Epidermal melanocyte (primary cell): ENCODE measurements around the gene TACC2.

ENCODE experiments used
- DNase-seq: peaks from one replicate; pipeline ENCODE4 v3.0.0; 2011; ENCODE audit warnings: low spot score; ENCODE audit not compliant: insufficient read length

The TACC2 gene

DNA sequence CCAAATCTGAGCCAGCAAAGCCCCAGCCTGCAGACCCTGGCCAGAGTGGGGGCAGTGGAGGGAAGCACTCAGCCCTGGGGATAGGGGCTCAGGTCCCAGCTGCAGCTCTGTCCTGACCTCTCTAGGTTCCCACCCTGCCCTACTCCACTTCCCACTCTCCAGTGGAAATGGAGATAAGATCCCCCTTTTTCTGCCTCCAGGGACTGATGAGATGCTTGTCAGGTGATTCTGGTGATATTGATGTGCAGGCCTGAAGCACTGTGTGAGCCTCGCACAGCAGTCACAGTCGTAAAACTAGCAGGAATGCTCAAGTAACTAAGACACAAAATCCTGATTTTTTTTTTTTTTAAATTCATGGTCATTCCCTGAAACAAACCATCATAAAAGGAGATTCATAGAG, 227.1 kb downstream of the TACC2 start:
- DNase-seq = no peak

- DNase-seq = no peak
These were observed 230.4 kb downstream of the TACC2 start for GRCh38 chr10:122219340-122219739.

DNA sequence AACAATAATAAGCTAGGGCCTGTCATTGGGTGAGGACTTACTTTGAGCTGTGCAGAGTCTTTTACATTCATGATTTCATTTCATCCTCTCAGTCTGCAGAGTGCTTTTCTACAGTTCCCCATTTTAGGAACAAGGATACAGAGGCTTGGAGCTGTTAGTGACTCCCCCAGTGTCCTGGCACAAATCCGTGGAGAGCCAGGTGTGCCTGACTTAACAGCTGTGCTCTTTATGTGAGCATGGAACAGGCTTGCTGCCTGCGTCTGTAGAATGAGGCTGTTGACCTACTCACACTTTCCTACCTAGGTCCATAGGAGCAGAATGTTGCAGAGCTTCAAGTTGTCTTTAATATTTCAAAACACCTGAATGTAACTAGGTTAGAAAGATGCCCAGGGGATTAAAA, 231.8 kb downstream of the TACC2 start:
- no peak for DNase-seq

GRCh38 chr10:122221958-122222357, 233.0 kb downstream of the TACC2 start:
- no peak for DNase-seq

DNA sequence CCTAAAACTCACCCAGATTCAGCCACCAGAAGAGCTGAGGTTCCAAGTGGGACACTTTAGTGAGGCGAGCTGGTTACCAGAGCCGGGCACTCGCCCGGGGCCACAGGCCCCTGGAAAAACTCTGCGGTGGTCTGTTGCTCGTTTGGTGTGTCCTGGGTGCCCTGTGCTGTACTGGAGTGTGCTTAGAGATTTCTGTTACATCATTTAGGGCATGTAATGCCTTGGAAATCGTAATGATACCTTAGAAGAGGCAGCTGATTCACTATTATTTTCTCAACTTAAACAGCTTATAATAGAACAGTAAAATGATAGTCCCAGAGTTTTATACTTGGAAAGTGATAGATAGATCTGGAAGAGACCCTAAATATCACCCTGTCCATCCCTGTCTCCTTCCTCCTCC, 233.7 kb downstream of the TACC2 start:
- DNase-seq = no peak

DNA sequence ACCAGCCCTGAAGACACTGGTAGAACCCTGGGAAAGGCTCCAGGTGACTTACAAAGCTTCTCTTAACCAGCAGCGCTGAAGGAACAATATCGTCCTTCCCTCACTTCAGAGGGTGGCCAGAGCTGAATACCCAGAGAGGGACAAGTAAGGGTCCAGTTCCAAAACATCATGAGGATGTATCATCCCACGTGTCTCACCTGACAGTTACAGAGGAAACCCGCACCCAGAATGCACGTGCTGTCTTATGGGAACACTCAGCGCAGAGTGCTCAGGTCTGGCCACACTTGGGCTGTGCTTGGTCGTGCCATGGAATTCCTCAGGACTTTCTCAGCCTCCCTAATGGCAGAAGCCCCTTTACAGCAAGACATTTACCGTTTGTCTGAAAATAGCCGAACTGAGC, 235.2 kb downstream of the TACC2 start:
- DNase-seq = no peak

- no peak for DNase-seq
These were observed 236.4 kb downstream of the TACC2 start for GRCh38 chr10:122225330-122225729.

GRCh38 chr10:122227754-122228153, 238.8 kb downstream of the TACC2 start:
- no peak for DNase-seq

DNA sequence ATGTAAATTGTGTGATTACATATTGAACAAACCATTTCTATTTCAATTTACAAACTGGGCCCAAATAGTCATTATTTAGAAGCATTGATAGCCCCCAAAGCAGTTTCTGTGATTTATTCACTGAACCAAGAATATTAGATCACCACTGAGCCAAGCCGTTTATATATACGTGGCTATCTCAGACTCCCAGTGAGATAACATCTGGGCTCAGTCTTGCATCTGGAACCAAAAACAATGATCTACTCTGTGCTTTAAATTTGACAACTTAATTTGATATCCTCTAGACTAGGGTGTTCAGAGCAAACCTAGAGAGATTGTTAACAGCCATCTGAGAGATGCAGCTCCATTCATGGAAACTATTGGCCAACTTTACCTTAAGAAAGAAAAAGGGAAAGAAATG, 240.7 kb downstream of the TACC2 start:
- DNase-seq = no peak

GRCh38 chr10:122230222-122230621, 241.3 kb downstream of the TACC2 start:
- DNase-seq = no peak

DNA sequence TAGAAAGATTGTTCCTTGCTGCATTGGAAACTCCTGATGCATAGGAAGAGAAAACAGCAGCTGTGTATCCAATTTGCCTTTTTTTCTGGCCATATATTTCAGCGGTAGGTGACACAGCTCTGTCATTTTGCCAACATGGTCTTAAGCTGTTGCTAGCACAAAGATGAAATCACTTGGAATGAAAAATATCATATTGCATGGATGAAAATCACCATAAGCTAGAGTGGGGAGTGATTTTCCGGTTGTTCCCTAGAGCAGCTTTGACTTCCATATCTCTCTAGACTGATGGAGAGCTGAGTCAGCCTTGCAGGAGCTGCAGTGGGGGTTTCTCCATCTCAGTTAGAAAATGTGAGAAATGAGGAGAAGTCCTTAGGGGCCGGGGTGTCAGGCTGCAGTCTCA, 243.8 kb downstream of the TACC2 start:
- DNase-seq = no peak

GRCh38 chr10:122233857-122234348, 244.9 kb downstream of the TACC2 start:
- DNase-seq = no peak

DNA sequence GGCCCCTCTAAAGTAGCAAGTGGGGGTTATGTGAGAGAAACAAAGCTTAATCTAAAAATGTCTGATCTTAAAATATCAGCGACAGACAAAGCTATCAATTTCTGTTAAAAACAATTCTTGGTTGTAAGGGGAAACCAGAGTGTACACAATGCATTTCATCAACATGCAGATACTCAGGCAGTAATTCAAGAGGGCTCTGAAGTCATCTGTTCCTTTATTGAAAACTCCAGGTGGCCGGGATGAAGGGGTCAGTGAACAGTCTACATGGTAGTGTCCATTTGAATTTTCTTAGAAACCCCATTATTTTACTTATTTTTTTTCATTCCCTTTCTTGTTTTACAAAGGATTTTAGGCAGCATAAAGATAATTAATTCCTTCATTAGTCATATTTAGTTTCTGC, 245.5 kb downstream of the TACC2 start:
- no peak for DNase-seq

GRCh38 chr10:122236690-122237306, 247.8 kb downstream of the TACC2 start:
- no peak for DNase-seq

GRCh38 chr10:122237331-122237990, 248.5 kb downstream of the TACC2 start:
- DNase-seq = no peak

GRCh38 chr10:122239578-122240257, 250.8 kb downstream of the TACC2 start:
- DNase-seq = no peak

DNA sequence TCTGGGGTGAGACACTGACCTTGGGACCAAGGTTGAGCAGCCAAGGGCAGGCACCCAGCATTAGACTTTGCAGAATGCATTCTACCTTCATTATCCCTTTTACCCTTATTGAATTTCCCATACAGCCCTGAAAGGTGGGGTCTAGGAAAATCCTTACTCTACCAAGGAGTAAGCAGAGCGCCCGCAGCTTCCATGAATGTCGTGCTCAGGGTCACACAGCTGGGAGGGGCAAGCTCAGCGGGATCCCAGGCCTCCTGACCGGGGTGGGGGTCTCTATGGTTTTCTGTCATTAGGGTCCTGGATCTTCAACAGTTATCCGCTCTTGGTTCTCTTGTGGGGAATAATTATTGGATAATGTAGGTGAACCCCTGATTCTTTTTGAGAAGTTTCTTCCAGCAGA, 251.4 kb downstream of the TACC2 start:
- no peak for DNase-seq

DNA sequence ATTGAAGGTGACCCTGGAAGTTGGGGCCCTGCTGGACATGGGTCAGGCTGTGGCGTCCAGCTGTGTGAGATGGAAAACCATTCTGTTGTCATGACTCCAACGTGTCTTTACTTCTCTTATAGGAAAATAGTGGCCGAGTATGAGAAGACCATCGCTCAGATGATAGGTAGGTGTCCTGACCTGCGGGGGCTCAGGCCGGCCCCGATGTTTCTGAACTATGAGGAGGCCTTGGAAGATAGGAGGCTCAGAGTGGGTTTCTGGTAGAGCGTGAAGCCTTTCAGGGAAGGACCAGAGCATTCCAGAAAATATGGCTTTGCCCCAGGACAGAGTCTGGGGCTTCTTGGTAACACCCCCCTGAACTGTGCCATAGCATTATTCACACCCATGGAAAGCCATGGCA, 252.9 kb downstream of the TACC2 start:
- DNase-seq = no peak

DNA sequence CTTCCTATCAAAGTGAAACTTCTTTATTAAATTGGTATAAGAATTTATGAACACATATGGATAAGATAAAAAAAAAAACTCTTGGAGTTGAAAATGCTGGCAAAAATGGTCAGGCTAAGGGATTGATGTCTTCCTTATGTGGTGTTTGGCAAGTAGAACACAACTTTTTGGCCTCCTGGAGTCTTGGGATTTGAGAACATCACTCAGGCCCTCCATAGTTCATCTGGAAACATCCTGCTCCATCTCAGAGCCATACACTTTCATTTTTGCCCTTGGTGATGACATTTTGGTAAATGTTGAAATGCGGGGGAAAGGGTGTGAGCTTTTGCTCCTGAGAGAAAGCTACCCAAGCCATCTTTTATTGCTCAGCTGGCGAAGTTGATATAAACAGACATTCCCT, 254.6 kb downstream of the TACC2 start:
- DNase-seq = no peak

- DNase-seq = no peak
These were observed 255.3 kb downstream of the TACC2 start for GRCh38 chr10:122244001-122244975.

DNA sequence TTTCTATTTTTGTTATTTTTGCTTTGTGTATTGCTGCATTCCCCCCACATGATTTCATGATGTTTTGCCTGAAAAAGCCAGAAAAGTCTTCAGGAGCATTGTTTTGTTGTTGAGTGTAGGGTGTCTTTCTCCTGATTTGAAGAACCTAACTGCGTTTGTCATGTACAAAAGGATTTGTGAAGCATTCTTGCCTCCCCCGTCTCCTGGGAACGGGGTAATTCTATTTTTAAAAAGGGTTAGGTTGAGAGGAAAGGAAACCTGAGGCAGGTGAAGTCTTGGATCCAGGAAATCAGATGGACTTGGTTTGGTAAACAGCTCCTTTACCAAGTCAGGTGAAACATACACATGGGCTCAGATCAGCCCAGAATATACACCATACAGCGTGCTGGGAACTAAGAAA, 256.2 kb downstream of the TACC2 start:
- DNase-seq = no peak

DNA sequence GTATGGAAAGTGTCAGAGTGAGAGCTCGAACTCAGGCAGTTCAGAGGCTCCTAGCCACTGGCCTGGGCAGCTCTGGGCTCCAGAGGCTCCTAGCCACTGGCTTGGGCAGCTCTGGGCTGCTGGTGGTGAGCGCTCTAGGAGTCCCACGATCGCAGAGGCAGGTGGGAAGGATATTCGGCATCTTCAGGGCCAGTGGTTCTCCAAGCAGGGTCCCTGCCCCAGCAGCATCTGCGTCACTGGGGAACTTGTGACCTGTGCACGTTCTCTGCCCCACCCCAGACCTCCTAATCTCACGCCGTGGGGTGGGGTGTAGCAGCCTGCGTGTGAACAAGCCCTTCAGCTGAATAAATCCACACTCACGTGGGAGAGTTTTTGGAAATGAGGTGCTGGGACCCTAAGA, 256.9 kb downstream of the TACC2 start:
- DNase-seq = no peak
